ENCODE data around the gene GBX1.

The GBX1 gene

GRCh38 chr7:151128144-151128543 is 39.4 kb downstream of the GBX1 start:
- no peaks in the 10 kb centered on the region; the same call in 1 of the 2 replicates for H4K20me1 ChIP-seq (ENCODE audit: control insufficient read depth, insufficient read depth, low read depth, low read length)
- no peak overlapping the region for H3K4me3 ChIP-seq (ENCODE audit: low read length)
- H3K79me2 ChIP-seq (ENCODE audit: control insufficient read depth, low read length): no peaks in the 10 kb centered on the region
- no peaks in the 10 kb centered on the region for H3K36me3 ChIP-seq (ENCODE audit: control insufficient read depth, low read length)
- H3F3A ChIP-seq (ENCODE audit: control insufficient read depth, insufficient read depth): no peaks in the 10 kb centered on the region
- no peaks in the 10 kb centered on the region for H3K4me1 ChIP-seq (ENCODE audit: control insufficient read depth, low read length)
- no peaks in the 10 kb centered on the region for H3K9me3 ChIP-seq (ENCODE audit: control insufficient read depth, insufficient read depth, low read length)
- no peak for TF ChIP-seq CTCF (IDR thresholded peaks at IDR 0.05; ENCODE audit: low read depth, low read length, poor library complexity, severe bottlenecking)
- no peaks in the 10 kb centered on the region for H3K27me3 ChIP-seq (ENCODE audit: control insufficient read depth, low read length)
- H3K9me2 ChIP-seq (replicated peaks; ENCODE audit: control insufficient read depth, low read length): no peaks in the 10 kb centered on the region
- no peak overlapping the region for H3K4me2 ChIP-seq (ENCODE audit: low read length)
- H3K27ac ChIP-seq (ENCODE audit: low read depth, low read length): no peak overlapping the region

- H3F3A ChIP-seq (ENCODE audit: control insufficient read depth, insufficient read depth): no peaks in the 10 kb centered on the region
- no peaks in the 10 kb centered on the region; the same call in 1 of the 2 replicates for H4K20me1 ChIP-seq (ENCODE audit: control insufficient read depth, insufficient read depth, low read depth, low read length)
- H3K9me2 ChIP-seq (replicated peaks; ENCODE audit: control insufficient read depth, low read length): no peaks in the 10 kb centered on the region
- TF ChIP-seq CTCF (IDR thresholded peaks at IDR 0.05; ENCODE audit: low read depth, low read length, poor library complexity, severe bottlenecking) (no peak), EZH2phosphoT487 (IDR thresholded peaks at IDR 0.05; ENCODE audit: borderline replicate concordance, low read length) (no peak)
- H3K4me1 ChIP-seq (ENCODE audit: control insufficient read depth, low read length): no peaks in the 10 kb centered on the region
- no peak overlapping the region for H3K4me2 ChIP-seq (ENCODE audit: low read length)
- H3K27ac ChIP-seq (ENCODE audit: low read depth, low read length): no peak overlapping the region
- H3K9me3 ChIP-seq (ENCODE audit: control insufficient read depth, insufficient read depth, low read length): no peaks in the 10 kb centered on the region
- H3K4me3 ChIP-seq (ENCODE audit: low read length): no peak overlapping the region
- H3K36me3 ChIP-seq (ENCODE audit: control insufficient read depth, low read length): no peaks in the 10 kb centered on the region
- H3K79me2 ChIP-seq (ENCODE audit: control insufficient read depth, low read length): no peaks in the 10 kb centered on the region
- H3K27me3 ChIP-seq (ENCODE audit: control insufficient read depth, low read length): no peaks in the 10 kb centered on the region
Observed at GRCh38 chr7:151126491-151127137, 40.9 kb downstream of the GBX1 start.

GRCh38 chr7:151125846-151126481 is 41.5 kb downstream of the GBX1 start:
- Histone ChIP-seq H4K20me1 (ENCODE audit: control insufficient read depth, insufficient read depth, low read depth, low read length) (no peaks in the 10 kb centered on the region; the same call in 1 of the 2 replicates), H3K4me2 (ENCODE audit: low read length) (no peak overlapping the region), H3K36me3 (ENCODE audit: control insufficient read depth, low read length) (no peaks in the 10 kb centered on the region), H3K9me3 (ENCODE audit: control insufficient read depth, insufficient read depth, low read length) (no peaks in the 10 kb centered on the region), H3K4me3 (ENCODE audit: low read length) (no peak overlapping the region), H3F3A (ENCODE audit: control insufficient read depth, insufficient read depth) (no peaks in the 10 kb centered on the region), H3K79me2 (ENCODE audit: control insufficient read depth, low read length) (no peaks in the 10 kb centered on the region), H3K9me2 (replicated peaks; ENCODE audit: control insufficient read depth, low read length) (no peaks in the 10 kb centered on the region), H3K4me1 (ENCODE audit: control insufficient read depth, low read length) (no peaks in the 10 kb centered on the region), H3K27me3 (ENCODE audit: control insufficient read depth, low read length) (no peaks in the 10 kb centered on the region), H3K27ac (ENCODE audit: low read depth, low read length) (no peak overlapping the region)
- TF ChIP-seq CTCF (IDR thresholded peaks at IDR 0.05; ENCODE audit: low read depth, low read length, poor library complexity, severe bottlenecking) (no peak), EZH2phosphoT487 (IDR thresholded peaks at IDR 0.05; ENCODE audit: borderline replicate concordance, low read length) (no peak)

All from DOHH2 (cell line).